ENCODE results near the gene TTC23. TPM values are rescaled to one million over a fixed set of nuclear protein-coding genes. Genes with fewer than 3 reads are reported as not detected.

Gene TTC23
- total RNA-seq, 1 donor: 21.7 TPM

GRCh38 chr15:99130314-99130713 is 119.1 kb downstream of the TTC23 start:
- no peak overlapping the region for H3K27ac ChIP-seq (ENCODE audit: low read depth, low read length)
- H2AFZ ChIP-seq (ENCODE audit: low read length): no peak overlapping the region
- TF ChIP-seq CTCF (IDR thresholded peaks at IDR 0.05; ENCODE audit: extremely low read depth, low read depth, low read length): no peak
- no peak overlapping the region for H3K4me2 ChIP-seq (ENCODE audit: insufficient read depth, low read length)
- H4K20me1 ChIP-seq (ENCODE audit: insufficient read depth, low read length): no peaks in the 10 kb centered on the region
- no peaks in the 10 kb centered on the region for H3K36me3 ChIP-seq (ENCODE audit: insufficient read depth, low read length)
- no peak for DNase-seq (ENCODE audit: insufficient read length, low spot score, missing footprints)
- H3K4me1 ChIP-seq (ENCODE audit: insufficient read depth, low read length): peaks cover 7% of the 10 kb centered on the region
- H3K9me3 ChIP-seq (ENCODE audit: low read depth, low read length): no peaks in the 10 kb centered on the region
- no peaks in the 10 kb centered on the region for H3K27me3 ChIP-seq (ENCODE audit: insufficient read depth, low read length)
- no peaks in the 10 kb centered on the region for H3K79me2 ChIP-seq (ENCODE audit: insufficient read depth, low read length)
- no peak overlapping the region for H3K4me3 ChIP-seq (ENCODE audit: insufficient read depth, low read length)

GRCh38 chr15:99129644-99130043 is 119.7 kb downstream of the TTC23 start:
- Histone ChIP-seq H3K27me3 (ENCODE audit: insufficient read depth, low read length) (no peaks in the 10 kb centered on the region), H3K4me2 (ENCODE audit: insufficient read depth, low read length) (no peak overlapping the region), H3K9me3 (ENCODE audit: low read depth, low read length) (no peaks in the 10 kb centered on the region), H3K4me1 (ENCODE audit: insufficient read depth, low read length) (peaks cover 10% of the 10 kb centered on the region), H3K27ac (ENCODE audit: low read depth, low read length) (no peak overlapping the region), H4K20me1 (ENCODE audit: insufficient read depth, low read length) (no peaks in the 10 kb centered on the region), H3K36me3 (ENCODE audit: insufficient read depth, low read length) (no peaks in the 10 kb centered on the region), H3K4me3 (ENCODE audit: insufficient read depth, low read length) (no peak overlapping the region), H2AFZ (ENCODE audit: low read length) (no peak overlapping the region), H3K79me2 (ENCODE audit: insufficient read depth, low read length) (no peaks in the 10 kb centered on the region)
- no peak for DNase-seq (ENCODE audit: insufficient read length, low spot score, missing footprints)
- TF ChIP-seq CTCF (IDR thresholded peaks at IDR 0.05; ENCODE audit: extremely low read depth, low read depth, low read length): no peak

GRCh38 chr15:99128411-99128810 is 121.0 kb downstream of the TTC23 start:
- H3K27me3 ChIP-seq (ENCODE audit: insufficient read depth, low read length): no peaks in the 10 kb centered on the region
- DNase-seq (ENCODE audit: insufficient read length, low spot score, missing footprints): no peak
- no peak for TF ChIP-seq CTCF (IDR thresholded peaks at IDR 0.05; ENCODE audit: extremely low read depth, low read depth, low read length)
- no peak overlapping the region for H2AFZ ChIP-seq (ENCODE audit: low read length)
- no peak overlapping the region for H3K27ac ChIP-seq (ENCODE audit: low read depth, low read length)
- no peak overlapping the region for H3K4me3 ChIP-seq (ENCODE audit: insufficient read depth, low read length)
- peaks cover 20% of the 10 kb centered on the region for H3K4me1 ChIP-seq (ENCODE audit: insufficient read depth, low read length)
- no peaks in the 10 kb centered on the region for H3K79me2 ChIP-seq (ENCODE audit: insufficient read depth, low read length)
- no peaks in the 10 kb centered on the region for H4K20me1 ChIP-seq (ENCODE audit: insufficient read depth, low read length)
- H3K4me2 ChIP-seq (ENCODE audit: insufficient read depth, low read length): no peak overlapping the region
- no peaks in the 10 kb centered on the region for H3K36me3 ChIP-seq (ENCODE audit: insufficient read depth, low read length)
- H3K9me3 ChIP-seq (ENCODE audit: low read depth, low read length): no peaks in the 10 kb centered on the region

GRCh38 chr15:99127773-99128172 is 121.6 kb downstream of the TTC23 start:
- no peak overlapping the region for H3K4me2 ChIP-seq (ENCODE audit: insufficient read depth, low read length)
- no peaks in the 10 kb centered on the region for H3K27me3 ChIP-seq (ENCODE audit: insufficient read depth, low read length)
- H3K27ac ChIP-seq (ENCODE audit: low read depth, low read length): no peak overlapping the region
- no peaks in the 10 kb centered on the region for H4K20me1 ChIP-seq (ENCODE audit: insufficient read depth, low read length)
- DNase-seq (ENCODE audit: insufficient read length, low spot score, missing footprints): no peak
- no peaks in the 10 kb centered on the region for H3K36me3 ChIP-seq (ENCODE audit: insufficient read depth, low read length)
- TF ChIP-seq CTCF (IDR thresholded peaks at IDR 0.05; ENCODE audit: extremely low read depth, low read depth, low read length): no peak
- H3K9me3 ChIP-seq (ENCODE audit: low read depth, low read length): no peaks in the 10 kb centered on the region
- no peak overlapping the region for H2AFZ ChIP-seq (ENCODE audit: low read length)
- no peak overlapping the region for H3K4me3 ChIP-seq (ENCODE audit: insufficient read depth, low read length)
- peaks cover 27% of the 10 kb centered on the region for H3K4me1 ChIP-seq (ENCODE audit: insufficient read depth, low read length)
- H3K79me2 ChIP-seq (ENCODE audit: insufficient read depth, low read length): no peaks in the 10 kb centered on the region

Data from osteoblast (primary cell).